HL-60 (cell line): ENCODE data around the gene CYP24A1.
A peak's percentile ranks its signal among the peaks of the same experiment; 100 is the strongest.

ENCODE experiments used
- DNase-seq, 2 experiments: peaks; one replicate each; pipeline ENCODE4 v3.0.0-alpha.2; 2010 to 2020; ENCODE audit warnings: low read depth in 1 of 2, low spot score in 1 of 2
- H3K27ac ChIP-seq: fragments of 250-450 bp; sonication (Bioruptor Pico); replicated peaks from 2 replicates; pipeline ENCODE4 v1.5.1; 2020; ENCODE audit warnings: mild to moderate bottlenecking, moderate library complexity
- H3K27me3 ChIP-seq: fragments of 250-450 bp; sonication (Bioruptor Pico); 2 replicates; pipeline ENCODE4 v1.5.1; 2021; ENCODE audit warnings: mild to moderate bottlenecking, moderate library complexity; ENCODE audit not compliant: insufficient read depth, poor library complexity, severe bottlenecking
- H3K4me3 ChIP-seq: replicated peaks from 2 replicates; pipeline ENCODE4 v1.5.1; 2011; ENCODE audit warnings: mild to moderate bottlenecking, control low read depth, low read length; ENCODE audit not compliant: insufficient read depth
- CTCF ChIP-seq: IDR thresholded peaks from one replicate; pipeline ENCODE4 v1.5.1; 2011; ENCODE audit warnings: low read length, control low read depth, inconsistent platforms; ENCODE audit not compliant: insufficient read depth
- GABPA ChIP-seq: IDR thresholded peaks from 2 replicates; pipeline ENCODE4 v1.6.1; 2012; ENCODE audit warnings: low read depth
- POLR2AphosphoS5 ChIP-seq: IDR thresholded peaks from 2 replicates; pipeline ENCODE4 v1.6.1; 2012; ENCODE audit warnings: low read depth
- REST ChIP-seq: IDR thresholded peaks from 2 replicates; pipeline ENCODE4 v1.6.1; 2012; ENCODE audit warnings: low read depth; ENCODE audit not compliant: insufficient replicate concordance
- SPI1 ChIP-seq: IDR thresholded peaks from 2 replicates; pipeline ENCODE4 v1.6.1; 2012; ENCODE audit warnings: low read depth, mild to moderate bottlenecking, borderline replicate concordance

Gene CYP24A1

GRCh38 chr20:54207743-54208547, 34.2 kb upstream of the CYP24A1 start, which contains the start of gene PFDN4:
PFDN4 (plus strand) TSS chr20:54208087; CDS start chr20:54208101, 14 bp downstream.
- TF ChIP-seq CTCF (peak; percentile 81), SPI1 (no peak), POLR2AphosphoS5 (no peak), REST (peak; percentile 16), GABPA (no peak)
- Histone ChIP-seq H3K4me3 (peak within 1 kb of the TSS; percentile 82), H3K27me3 (no peaks in the 10 kb centered on the region), H3K27ac (peak within 1 kb of the TSS; percentile 100)
- DNase-seq: peak; percentile 65 to 81

- no peaks in the 10 kb centered on the region for H3K27me3 ChIP-seq
- no peak for DNase-seq
- TF ChIP-seq CTCF (no peak), SPI1 (no peak), POLR2AphosphoS5 (no peak), REST (no peak), GABPA (no peak)
- peak overlapping the region; percentile 100 for H3K27ac ChIP-seq
- peak overlapping the region; percentile 82 for H3K4me3 ChIP-seq
Observed at GRCh38 chr20:54207053-54207742, 33.4 kb upstream of the CYP24A1 start.

GRCh38 chr20:54205450-54205849, 31.7 kb upstream of the CYP24A1 start:
- Histone ChIP-seq H3K27me3 (no peaks in the 10 kb centered on the region), H3K4me3 (no peak overlapping the region), H3K27ac (no peak overlapping the region)
- DNase-seq: no peak
- TF ChIP-seq POLR2AphosphoS5 (no peak), CTCF (no peak), SPI1 (no peak), REST (no peak)
